ENCODE measurements around the gene NOPCHAP1.

DNA sequence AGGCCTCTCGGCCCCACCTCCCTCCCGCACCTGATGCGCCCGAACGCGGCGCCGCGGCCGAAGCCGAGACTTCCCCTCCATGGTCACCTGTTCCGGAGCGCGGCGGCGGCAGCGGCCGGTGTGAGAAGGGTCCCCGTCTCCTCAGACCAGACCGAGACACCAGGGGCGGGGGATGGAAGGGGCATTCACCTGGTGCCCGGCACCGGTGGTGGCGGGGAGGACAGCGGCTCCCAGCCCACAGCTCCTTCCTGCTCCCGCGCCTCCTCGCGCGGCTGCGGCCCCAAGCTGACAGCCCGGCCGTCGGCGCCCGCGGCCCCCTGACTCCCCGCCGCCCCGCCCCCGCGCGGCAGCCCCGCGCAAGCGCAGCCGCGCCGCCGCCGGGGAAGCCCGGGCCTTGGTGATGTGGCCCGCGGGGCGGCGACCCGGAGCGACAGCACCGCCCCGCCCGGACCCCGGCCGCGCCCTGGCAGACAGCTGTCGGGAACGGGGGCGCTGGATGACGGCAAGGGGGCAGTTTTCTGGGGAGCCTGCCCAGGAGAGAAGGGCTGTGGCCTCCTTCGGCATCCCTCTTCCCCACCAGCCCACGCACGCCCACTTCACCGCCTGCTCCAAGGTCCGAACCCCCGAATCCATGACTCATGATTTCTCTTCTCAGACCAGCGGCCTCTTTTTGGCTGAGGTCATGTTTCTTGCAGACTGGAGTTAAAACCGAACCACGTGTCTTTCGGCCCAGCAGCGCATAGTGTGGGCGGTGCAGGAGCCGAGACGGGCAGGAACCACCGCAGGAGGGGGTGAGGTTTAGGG is 27.9 kb upstream of the NOPCHAP1 start, which contains the start of gene SLC41A2:
- TF ChIP-seq, protein P1, sequence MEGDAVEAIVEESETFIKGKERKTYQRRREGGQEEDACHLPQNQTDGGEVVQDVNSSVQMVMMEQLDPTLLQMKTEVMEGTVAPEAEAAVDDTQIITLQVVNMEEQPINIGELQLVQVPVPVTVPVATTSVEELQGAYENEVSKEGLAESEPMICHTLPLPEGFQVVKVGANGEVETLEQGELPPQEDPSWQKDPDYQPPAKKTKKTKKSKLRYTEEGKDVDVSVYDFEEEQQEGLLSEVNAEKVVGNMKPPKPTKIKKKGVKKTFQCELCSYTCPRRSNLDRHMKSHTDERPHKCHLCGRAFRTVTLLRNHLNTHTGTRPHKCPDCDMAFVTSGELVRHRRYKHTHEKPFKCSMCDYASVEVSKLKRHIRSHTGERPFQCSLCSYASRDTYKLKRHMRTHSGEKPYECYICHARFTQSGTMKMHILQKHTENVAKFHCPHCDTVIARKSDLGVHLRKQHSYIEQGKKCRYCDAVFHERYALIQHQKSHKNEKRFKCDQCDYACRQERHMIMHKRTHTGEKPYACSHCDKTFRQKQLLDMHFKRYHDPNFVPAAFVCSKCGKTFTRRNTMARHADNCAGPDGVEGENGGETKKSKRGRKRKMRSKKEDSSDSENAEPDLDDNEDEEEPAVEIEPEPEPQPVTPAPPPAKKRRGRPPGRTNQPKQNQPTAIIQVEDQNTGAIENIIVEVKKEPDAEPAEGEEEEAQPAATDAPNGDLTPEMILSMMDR (IDR thresholded peaks at IDR 0.05; ENCODE audit: low read length): no peak
- TF ChIP-seq EZH2 (IDR thresholded peaks at IDR 0.05; ENCODE audit: borderline replicate concordance, low read length): no peak
